ENCODE results near the gene XK.
"Not testable (repeated sequence)": the region's sequence is repeated elsewhere in the genome, so short reads cannot be mapped to it uniquely, and the experiment has no call there.

The XK gene

GRCh38 chrX:37759878-37760418 is 74.4 kb downstream of the XK start:
- TF ChIP-seq CTCF (IDR thresholded peaks at IDR 0.05; ENCODE audit: low read depth, low read length, missing control alignments) = no peak
- no peak for DNase-seq (ENCODE audit: extremely low read depth, low read depth)

GRCh38 chrX:37763400-37763799 is 77.8 kb downstream of the XK start:
- no peak for TF ChIP-seq CTCF (IDR thresholded peaks at IDR 0.05; ENCODE audit: low read depth, low read length, missing control alignments)
- no peak overlapping the region for H3K4me3 ChIP-seq (replicated peaks; ENCODE audit: low read depth, low read length)
- no peak for DNase-seq (ENCODE audit: extremely low read depth, low read depth)

More at GRCh38 chrX:37759878-37760418, 74.4 kb downstream of the XK start:
- H3K4me3 ChIP-seq (replicated peaks; ENCODE audit: low read depth, low read length) = no peak overlapping the region

GRCh38 chrX:37765507-37765906 is 79.9 kb downstream of the XK start:
- no peak for TF ChIP-seq CTCF (IDR thresholded peaks at IDR 0.05; ENCODE audit: low read depth, low read length, missing control alignments)
- H3K4me3 ChIP-seq (replicated peaks; ENCODE audit: low read depth, low read length) = no peak overlapping the region
- DNase-seq (ENCODE audit: extremely low read depth, low read depth) = no peak

GRCh38 chrX:37767430-37767829 is 81.8 kb downstream of the XK start:
- DNase-seq (ENCODE audit: extremely low read depth, low read depth) = no peak
- no peak for TF ChIP-seq CTCF (IDR thresholded peaks at IDR 0.05; ENCODE audit: low read depth, low read length, missing control alignments)
- H3K4me3 ChIP-seq (replicated peaks; ENCODE audit: low read depth, low read length) = no peak overlapping the region

GRCh38 chrX:37768866-37769265 is 83.3 kb downstream of the XK start:
- H3K4me3 ChIP-seq (replicated peaks; ENCODE audit: low read depth, low read length); DNase-seq (ENCODE audit: extremely low read depth, low read depth): not testable (repeated sequence)

GRCh38 chrX:37776283-37776986 is 90.8 kb downstream of the XK start:
- DNase-seq (ENCODE audit: extremely low read depth, low read depth) = no peak
- H3K4me3 ChIP-seq (replicated peaks; ENCODE audit: low read depth, low read length) = no peak overlapping the region
- no peak for TF ChIP-seq CTCF (IDR thresholded peaks at IDR 0.05; ENCODE audit: low read depth, low read length, missing control alignments)

GRCh38 chrX:37776987-37777325 is 91.4 kb downstream of the XK start:
- DNase-seq (ENCODE audit: extremely low read depth, low read depth) = no peak
- TF ChIP-seq CTCF (IDR thresholded peaks at IDR 0.05; ENCODE audit: low read depth, low read length, missing control alignments) = no peak
- no peak overlapping the region for H3K4me3 ChIP-seq (replicated peaks; ENCODE audit: low read depth, low read length)

Measured in HFF-Myc (cell line).